Panc1 (cell line): ENCODE measurements around the gene PTPRR. TPM values are rescaled to one million over a fixed set of nuclear protein-coding genes. Genes with fewer than 3 reads are reported as not detected.

Experiments used
- ATAC-seq: fragments of 200-7000 bp; cut with Tn5 transposase; 2 replicates; pipeline ENCODE4 v1.9.1; 2020; ENCODE audit warnings: mild to moderate bottlenecking, moderate library complexity
- BruUV-seq: library from RNA; stranded (reverse); fragments of 400-500 nt; replicated peaks from 2 replicates; lab custom pipeline; 2021; lab: Mats Ljungman, UMichigan
- CTCF ChIA-PET: fragments of 300-600 bp; sonication (Branson Sonifier 250); formaldehyde crosslinking; loops from one replicate; lab custom pipeline; 2022; ENCODE audit warnings: antibody characterized with exemption; lab: Charles Lee
- POLR2A ChIA-PET: fragments of 300-600 bp; sonication (Branson Sonifier 250); formaldehyde crosslinking; loops from one replicate; lab custom pipeline; 2022; ENCODE audit warnings: antibody characterized with exemption; lab: Charles Lee
- DNase-seq: peaks from one replicate; pipeline ENCODE4 v3.0.0-alpha.2; 2010; ENCODE audit warnings: low read depth, low spot score
- H3K27ac ChIP-seq: 2 replicates; pipeline ENCODE4 v1.5.1; 2011; ENCODE audit warnings: mild to moderate bottlenecking, low read length, inconsistent platforms
- H3K27me3 ChIP-seq: fragments of 200-500 bp; sonication (Bioruptor generic); 2 replicates; pipeline ENCODE4 v1.6.0; 2014; ENCODE audit warnings: low read length, inconsistent platforms; ENCODE audit not compliant: control insufficient read depth, insufficient read depth
- H3K36me3 ChIP-seq: fragments of 200-500 bp; sonication (Bioruptor generic); 2 replicates; pipeline ENCODE4 v1.5.1; 2014; ENCODE audit warnings: inconsistent platforms, mild to moderate bottlenecking, low read length, moderate library complexity; ENCODE audit not compliant: control insufficient read depth, insufficient read depth
- H3K4me1 ChIP-seq: 2 replicates; pipeline ENCODE4 v1.5.1; 2011; ENCODE audit warnings: inconsistent platforms, mild to moderate bottlenecking, low read length, moderate library complexity; ENCODE audit not compliant: control insufficient read depth, insufficient read depth
- H3K4me3 ChIP-seq, 2 experiments: 2 replicates each; pipeline ENCODE4 v1.5.1; 2011 to 2012; ENCODE audit warnings: low read depth in 2 of 2, low read length in 2 of 2, mild to moderate bottlenecking in 2 of 2, inconsistent platforms in 1 of 2, moderate library complexity in 1 of 2
- H3K9me3 ChIP-seq: fragments of 200-500 bp; sonication (Bioruptor generic); 2 replicates; pipeline ENCODE4 v1.5.1; 2014; ENCODE audit warnings: low read depth, mild to moderate bottlenecking, inconsistent platforms, low read length, moderate library complexity; ENCODE audit not compliant: control insufficient read depth, insufficient read depth
- CTCF ChIP-seq: fragments of 450-650 bp; IDR thresholded peaks from 2 replicates; pipeline ENCODE4 v1.5.1; 2017; ENCODE audit warnings: mild to moderate bottlenecking
- POLR2AphosphoS5 ChIP-seq: IDR thresholded peaks from 2 replicates; pipeline ENCODE4 v1.6.1; 2012; ENCODE audit warnings: mild to moderate bottlenecking, low read depth, low read length, moderate library complexity
- REST ChIP-seq, 2 experiments: IDR thresholded peaks; 2 replicates each; pipeline ENCODE4 v1.6.1; 2011 to 2012; ENCODE audit warnings: low read depth in 2 of 2, control low read depth in 1 of 2, low read length in 1 of 2, mild to moderate bottlenecking in 1 of 2, moderate library complexity in 1 of 2; ENCODE audit not compliant: insufficient read depth in 1 of 2
- SIN3A ChIP-seq: IDR thresholded peaks from 2 replicates; pipeline ENCODE4 v1.6.1; 2012; ENCODE audit warnings: low read depth, mild to moderate bottlenecking, low read length, moderate library complexity, borderline replicate concordance; ENCODE audit not compliant: insufficient read depth
- TCF7L2 ChIP-seq: IDR thresholded peaks from 2 replicates; pipeline ENCODE4 v1.6.1; 2011; ENCODE audit warnings: mild to moderate bottlenecking, low read depth, low read length, inconsistent platforms
- in situ Hi-C: cut with HindIII; loops from 2 replicates; pipeline ENCODE4 v1.10.0; 2016; ENCODE audit warnings: low sequenced_read_pairs, low pct_unique_long_range_greater_than_20kb
- intact Hi-C: fragments of 100-400 bp; cut with micrococcal nuclease; formaldehyde crosslinking; loops from one replicate; pipeline ENCODE4 v1.10.0; 2022; ENCODE audit not compliant: unreplicated experiment
- total RNA-seq: library from RNA; stranded (reverse); gene quantifications from one replicate; pipeline ENCODE4 v1.2.1, GENCODE V29; 2021; ENCODE audit not compliant: unreplicated experiment

PTPRR gene
- total RNA-seq, 1 experiment from 2014 or later, result not detected

GRCh38 chr12:70741256-70741655, 179.3 kb downstream of the PTPRR start:
- POLR2A ChIA-PET, result no interaction called here
- CTCF ChIA-PET, result no interaction called here
- no TSS peak for BruUV-seq

GRCh38 chr12:70739756-70740155, 180.8 kb downstream of the PTPRR start:
- DNase-seq (no peak), ATAC-seq (no peak)
- TF ChIP-seq REST (IDR thresholded peaks at IDR 0.05; ENCODE audit: insufficient read depth in 1 of 2, low read depth in 2 of 2, low read length in 1 of 2) (no peak), SIN3A (no peak), POLR2AphosphoS5 (no peak), TCF7L2 (no peak), CTCF (no peak)
- in situ Hi-C loops (no loop called here), intact Hi-C loops (loop anchor here (10.0 kb wide), 1 partner anchor 655 kb away; no protein-coding TSS in a partner anchor)
- H3K4me3 ChIP-seq, result no peak overlapping the region
- H3K9me3 ChIP-seq, result no peaks in the 10 kb centered on the region
- no peaks in the 10 kb centered on the region for H3K27me3 ChIP-seq
- H3K4me1 ChIP-seq, result no peaks in the 10 kb centered on the region
- no peak overlapping the region for H3K27ac ChIP-seq
- CTCF ChIA-PET, result no interaction called here
- POLR2A ChIA-PET, result no interaction called here
- no peaks in the 10 kb centered on the region for H3K36me3 ChIP-seq
- no TSS peak for BruUV-seq

More at GRCh38 chr12:70741256-70741655, 179.3 kb downstream of the PTPRR start:
- intact Hi-C loops (no loop called here), in situ Hi-C loops (no loop called here)
- Histone ChIP-seq H3K27ac (no peak overlapping the region), H3K36me3 (no peaks in the 10 kb centered on the region), H3K4me3 (no peak overlapping the region), H3K9me3 (no peaks in the 10 kb centered on the region), H3K27me3 (no peaks in the 10 kb centered on the region), H3K4me1 (no peaks in the 10 kb centered on the region)
- ATAC-seq, result no peak
- TF ChIP-seq POLR2AphosphoS5 (no peak), CTCF (no peak), REST (IDR thresholded peaks at IDR 0.05; ENCODE audit: insufficient read depth in 1 of 2, low read depth in 2 of 2, low read length in 1 of 2) (no peak), SIN3A (no peak), TCF7L2 (no peak)
- no peak for DNase-seq
